Measurements from ENCODE around the gene PLS3.
"Not testable (repeated sequence)": the region's sequence is repeated elsewhere in the genome, so short reads cannot be mapped to it uniquely, and the experiment has no call there.

PLS3 gene

DNA sequence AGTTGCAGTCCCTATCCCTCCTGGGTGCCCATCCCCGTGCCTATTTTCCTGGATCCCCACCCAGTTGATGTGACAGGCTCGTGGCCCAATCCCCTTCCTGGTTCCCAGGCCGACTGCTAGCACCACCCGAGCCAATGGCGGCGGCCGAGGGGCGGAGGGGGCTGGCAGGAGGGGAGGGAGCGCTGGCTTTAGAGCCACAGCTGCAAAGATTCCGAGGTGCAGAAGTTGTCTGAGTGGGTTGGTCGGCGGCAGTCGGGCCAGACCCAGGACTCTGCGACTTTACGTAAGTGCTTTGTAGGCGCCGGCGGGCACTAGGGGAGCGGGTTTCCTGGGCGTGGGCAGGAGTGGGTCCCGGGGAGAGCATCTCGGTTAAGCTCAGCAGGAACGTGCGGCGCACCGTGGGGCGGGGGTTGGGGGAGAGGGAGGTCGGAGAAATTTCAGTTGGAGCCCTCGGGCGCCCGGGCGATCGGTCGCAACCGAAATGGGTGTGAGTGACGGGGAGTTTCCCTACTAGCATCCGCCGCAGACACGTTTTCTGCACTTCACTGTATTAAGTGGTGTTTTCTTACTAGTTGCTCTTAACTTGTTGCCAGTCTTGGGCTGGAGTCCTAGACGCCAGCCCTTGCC is at the start of gene PLS3:
PLS3 (plus strand) TSS at position 197 of the 627 bp plus-strand sequence. CDS start 49,077 bp downstream, outside the sequence.
- FAIRE-seq: no peak
- peak; percentile 1 for DNase-seq (ENCODE audit: insufficient read length, low spot score)

DNA sequence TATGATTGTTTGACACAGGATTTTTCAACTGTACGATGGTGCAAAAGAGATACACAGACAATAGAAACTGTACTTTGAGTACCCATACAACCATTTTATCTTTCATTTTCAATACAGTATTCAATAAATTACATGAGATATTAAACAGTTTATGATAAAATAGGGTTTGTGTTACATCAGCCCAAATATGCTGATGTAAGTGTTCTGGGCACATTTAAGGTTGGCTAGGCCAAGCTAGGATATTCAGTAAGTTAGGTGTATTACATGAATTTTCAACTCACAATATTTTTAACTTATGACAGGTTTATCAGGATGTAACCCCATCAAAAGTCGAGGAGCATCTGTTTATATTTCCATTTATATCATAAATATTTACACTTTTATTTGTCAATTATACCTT is 42.9 kb upstream of the PLS3 start:
- DNase-seq (ENCODE audit: insufficient read length, low spot score) (no peak), FAIRE-seq (no peak)

GRCh38 chrX:115521741-115522140 is 39.2 kb upstream of the PLS3 start:
- DNase-seq (ENCODE audit: insufficient read length, low spot score): no peak
- no peak for FAIRE-seq

DNA sequence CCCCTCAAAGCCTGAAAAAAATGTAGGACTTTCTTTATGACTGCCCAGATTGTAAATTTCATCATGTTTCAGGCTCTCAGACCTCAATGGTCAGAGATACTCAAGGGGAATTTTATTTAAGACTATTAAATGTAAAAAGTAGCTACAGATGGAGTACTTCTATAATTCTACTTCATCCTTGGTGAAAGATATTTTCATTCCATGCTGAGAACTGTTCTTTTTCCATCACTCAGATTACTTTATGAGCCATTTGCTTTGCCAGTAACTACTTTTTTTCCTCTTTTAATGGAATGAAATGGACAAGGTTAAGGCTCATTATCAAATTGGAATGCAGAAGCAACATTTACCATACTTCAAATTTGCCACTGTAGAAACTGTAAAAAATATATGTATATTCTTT is 38.0 kb upstream of the PLS3 start:
- FAIRE-seq (peak; percentile 45), DNase-seq (ENCODE audit: insufficient read length, low spot score) (no peak)

DNA sequence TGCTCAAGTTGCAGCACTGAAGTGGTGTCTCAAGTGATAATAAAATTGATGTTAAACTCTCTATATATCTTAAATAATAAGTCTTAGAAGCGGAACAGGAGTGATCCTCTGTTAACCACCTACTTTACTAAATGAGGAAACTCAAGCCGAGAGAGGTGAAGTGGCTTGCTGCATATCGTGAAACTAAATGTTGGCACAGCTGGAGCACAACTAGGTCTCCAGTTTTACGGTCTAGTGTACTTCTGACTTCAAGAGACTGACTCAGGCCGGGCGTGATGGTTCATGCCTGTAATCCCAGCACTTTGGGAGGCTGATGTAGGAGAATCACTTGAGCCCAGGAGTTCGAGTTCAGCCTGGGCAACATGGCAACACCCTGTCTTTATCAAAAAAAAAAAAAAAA is 35.5 kb upstream of the PLS3 start:
- FAIRE-seq (no peak), DNase-seq (ENCODE audit: insufficient read length, low spot score) (no peak)

DNA sequence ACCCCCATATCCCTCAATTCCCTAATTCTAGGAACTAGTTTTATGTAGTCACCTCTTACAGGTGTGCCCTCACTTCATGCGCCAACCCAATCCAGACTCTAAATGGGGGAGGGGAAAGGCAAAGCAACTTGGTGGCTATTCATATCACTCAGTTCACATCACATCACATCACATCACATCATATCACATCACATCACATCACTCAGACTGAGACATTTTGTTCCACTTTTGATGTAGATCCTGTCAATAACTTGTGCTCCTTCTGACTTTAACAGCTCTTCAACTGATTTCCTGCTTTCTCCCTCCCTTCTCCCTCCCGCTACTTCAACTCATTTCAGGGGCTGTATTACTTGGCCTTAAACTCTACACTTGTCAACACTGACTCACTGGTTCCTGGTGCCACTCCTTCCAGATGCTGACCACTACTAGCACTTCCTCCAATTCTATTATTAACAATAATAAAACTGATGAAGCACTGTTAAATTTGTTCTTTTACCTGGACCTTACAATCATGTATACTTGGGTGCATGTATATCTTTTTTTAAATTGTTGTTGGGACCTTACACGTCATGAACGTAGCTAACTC is 29.1 kb upstream of the PLS3 start:
- DNase-seq (ENCODE audit: insufficient read length, low spot score): no peak
- FAIRE-seq: no peak

DNA sequence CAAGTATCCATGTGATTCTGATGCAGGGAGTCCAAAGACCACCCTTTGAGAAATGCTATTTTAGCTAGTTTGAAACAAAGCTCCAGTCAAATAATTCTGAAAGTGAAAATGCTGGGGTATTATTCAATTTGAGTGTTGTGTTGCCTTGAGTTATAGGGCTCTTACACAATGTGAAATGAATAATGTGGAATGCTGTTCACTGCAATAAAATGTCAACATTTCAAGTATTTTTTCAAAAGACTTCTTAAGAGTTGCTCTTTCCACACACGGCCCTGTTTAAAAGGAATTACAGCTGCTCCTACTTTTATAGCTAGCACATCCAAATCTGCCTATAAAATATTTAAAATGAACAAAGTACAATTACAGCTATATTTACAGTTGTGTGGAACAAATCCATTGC is 27.5 kb upstream of the PLS3 start:
- no peak for DNase-seq (ENCODE audit: insufficient read length, low spot score)

DNA sequence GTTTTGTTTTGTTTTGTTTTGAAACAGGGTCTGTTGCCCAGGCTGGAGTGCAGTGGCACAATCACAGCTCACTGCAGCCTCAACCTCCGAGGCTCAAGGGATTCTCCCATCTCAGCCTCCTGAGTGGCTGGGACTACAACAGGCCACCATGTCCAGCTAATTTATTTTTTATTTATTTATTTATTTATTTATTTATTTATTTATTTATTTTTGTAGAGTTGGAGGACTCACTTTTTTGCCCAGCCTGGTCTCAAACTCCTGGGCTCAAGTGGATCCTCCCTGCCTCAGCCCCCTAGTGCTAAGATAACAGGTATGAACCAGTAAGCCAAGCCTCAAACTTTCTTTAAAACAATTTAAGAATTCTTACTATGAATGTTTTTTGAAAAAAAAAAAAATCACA is 26.6 kb upstream of the PLS3 start:
- no peak for DNase-seq (ENCODE audit: insufficient read length, low spot score)
- FAIRE-seq: no peak

More for the DNA sequence above, 27.5 kb upstream of the PLS3 start:
- no peak for FAIRE-seq

DNA sequence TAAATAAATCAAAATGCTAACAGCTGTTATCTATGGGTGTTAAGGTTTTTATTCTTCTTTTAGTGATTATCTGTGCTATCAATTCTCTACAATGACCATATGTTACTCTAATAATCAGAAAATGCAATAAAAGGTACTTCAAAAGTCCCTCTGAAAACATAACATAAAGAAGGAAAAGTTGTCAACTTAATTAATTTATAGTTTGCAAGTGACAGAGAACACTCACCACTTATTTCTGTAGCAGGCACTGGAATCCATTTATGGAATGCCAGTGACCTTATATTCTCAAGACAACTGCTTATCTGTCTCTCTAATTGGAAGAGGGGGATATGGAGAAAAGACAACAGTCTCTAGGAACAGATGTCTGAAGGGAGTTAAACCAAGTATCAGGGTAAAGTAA is 25.6 kb upstream of the PLS3 start:
- no peak for DNase-seq (ENCODE audit: insufficient read length, low spot score)
- FAIRE-seq: no peak

DNA sequence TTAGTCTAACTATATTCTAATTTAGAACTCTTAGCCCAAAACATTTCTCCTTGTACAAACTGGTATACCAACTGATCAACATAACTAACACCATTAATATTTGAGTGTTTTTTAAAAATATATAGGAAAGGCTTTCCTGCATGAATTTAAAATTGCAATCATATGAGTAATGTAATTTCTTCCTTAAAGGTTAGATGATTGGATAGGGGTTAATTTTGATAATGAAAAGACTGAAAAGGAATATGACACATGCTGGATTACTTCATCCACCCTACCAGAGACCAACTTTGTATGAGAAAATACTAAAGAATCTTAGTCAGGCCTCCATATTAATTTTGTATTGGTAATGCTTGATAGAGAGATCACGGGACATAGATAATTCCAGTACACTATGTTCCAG is 25.1 kb upstream of the PLS3 start:
- no peak for DNase-seq (ENCODE audit: insufficient read length, low spot score)

GRCh38 chrX:115539841-115540240 is 21.1 kb upstream of the PLS3 start:
- no peak for FAIRE-seq

More for the DNA sequence above, 25.1 kb upstream of the PLS3 start:
- no peak for FAIRE-seq

GRCh38 chrX:115541045-115541444 is 19.9 kb upstream of the PLS3 start:
- not testable (repeated sequence) for FAIRE-seq; DNase-seq (ENCODE audit: insufficient read length, low spot score)

More at GRCh38 chrX:115539841-115540240, 21.1 kb upstream of the PLS3 start:
- DNase-seq (ENCODE audit: insufficient read length, low spot score): no peak

DNA sequence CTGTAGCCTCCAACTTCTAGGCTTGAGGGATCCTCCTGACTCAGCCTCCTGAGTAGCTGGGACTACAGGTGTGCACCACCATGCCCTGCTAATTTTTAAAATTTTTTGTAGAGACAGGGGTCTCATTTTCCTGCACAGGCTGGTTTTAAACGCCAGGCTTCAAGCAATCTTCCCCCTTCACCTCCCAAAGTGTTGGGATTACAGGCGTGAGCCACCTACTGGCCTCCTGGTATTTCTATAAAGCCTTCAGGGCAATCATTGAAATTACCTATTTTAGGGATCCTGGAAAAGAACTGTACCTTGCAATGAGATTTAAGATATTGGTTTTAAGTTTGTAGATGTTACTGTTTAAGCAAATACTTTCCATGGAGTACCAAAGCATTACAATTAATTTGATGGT is 13.5 kb upstream of the PLS3 start:
- DNase-seq (ENCODE audit: insufficient read length, low spot score): no peak

GRCh38 chrX:115549008-115549407 is 12.0 kb upstream of the PLS3 start:
- FAIRE-seq (no peak), DNase-seq (ENCODE audit: insufficient read length, low spot score) (no peak)

More for the DNA sequence above, 13.5 kb upstream of the PLS3 start:
- FAIRE-seq: no peak

GRCh38 chrX:115553171-115553570 is 7.8 kb upstream of the PLS3 start:
- FAIRE-seq (peak; percentile 28), DNase-seq (ENCODE audit: insufficient read length, low spot score) (no peak)

- FAIRE-seq: no peak
- no peak for DNase-seq (ENCODE audit: insufficient read length, low spot score)
Measured at GRCh38 chrX:115559672-115560071, 1.3 kb upstream of the PLS3 start.

GRCh38 chrX:115560211-115560977 is 580 bp upstream of the PLS3 start:
- FAIRE-seq: no peak
- no peak for DNase-seq (ENCODE audit: insufficient read length, low spot score)

DNA sequence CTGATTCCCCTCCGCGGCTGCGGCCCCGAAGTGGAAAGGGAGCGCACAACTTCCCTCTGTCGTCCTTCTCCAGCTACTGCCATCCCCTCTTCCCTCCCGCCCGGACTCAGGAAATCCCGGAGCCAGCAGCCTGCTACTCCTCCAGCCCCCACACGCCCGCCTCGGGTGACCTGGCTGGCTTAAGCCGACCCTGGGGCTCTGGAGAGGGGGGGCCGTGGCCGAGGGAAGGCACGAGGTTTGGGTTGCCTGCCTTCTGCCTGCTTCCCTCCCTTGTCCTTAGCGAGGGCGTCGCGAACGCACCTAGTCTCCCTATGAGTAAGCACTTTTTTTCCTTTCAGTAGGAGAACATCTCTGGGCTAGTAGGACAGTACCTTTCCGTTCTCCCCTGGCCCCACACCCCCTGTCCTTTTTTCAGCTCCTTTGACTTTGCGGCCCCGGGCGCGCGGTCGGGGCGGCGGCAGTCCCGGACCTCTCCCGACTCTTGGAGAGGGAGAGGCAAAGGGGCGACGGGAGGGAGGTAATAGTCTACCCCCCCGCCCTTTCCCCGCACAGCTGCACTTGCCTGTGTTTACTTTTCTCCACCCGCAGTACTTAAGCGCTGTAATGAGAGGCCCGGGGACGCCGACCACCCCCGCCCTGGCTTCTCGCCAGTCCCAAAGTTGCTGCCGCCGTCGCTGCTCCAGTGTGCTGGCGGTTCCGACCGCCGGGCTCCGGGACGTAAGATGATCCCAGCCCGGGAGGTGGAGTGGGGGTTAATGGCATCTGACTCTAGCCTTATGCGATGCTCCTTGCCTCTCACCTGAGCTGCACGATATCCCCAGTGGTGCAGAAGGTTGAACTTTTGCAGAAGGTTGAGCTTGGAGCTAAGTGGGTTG is 868 bp downstream of the PLS3 start:
- DNase-seq (ENCODE audit: insufficient read length, low spot score) (peak; percentile 1), FAIRE-seq (no peak)

DNA sequence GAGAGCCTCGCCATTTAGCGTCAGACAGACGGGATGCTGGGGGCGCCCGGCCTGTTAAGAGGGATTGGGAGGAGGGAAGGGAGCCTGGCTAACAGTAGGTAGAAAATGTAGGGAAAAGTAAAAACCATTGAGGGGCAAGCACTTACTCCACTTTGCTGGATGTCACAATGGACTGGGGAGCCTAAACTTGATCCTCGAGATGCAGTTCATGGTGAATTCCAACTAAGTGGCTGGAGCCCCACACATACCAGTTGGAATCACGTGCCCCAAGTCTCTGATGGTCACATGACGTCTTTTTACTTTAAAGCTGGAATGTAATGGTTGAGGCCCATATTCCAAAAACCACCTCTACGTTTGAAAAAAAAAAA is 1.5 kb downstream of the PLS3 start:
- FAIRE-seq: no peak
- no peak for DNase-seq (ENCODE audit: insufficient read length, low spot score)

- FAIRE-seq (no peak), DNase-seq (ENCODE audit: insufficient read length, low spot score) (no peak)
Measured at GRCh38 chrX:115563633-115564162, 2.7 kb downstream of the PLS3 start.

- FAIRE-seq: no peak
- DNase-seq (ENCODE audit: insufficient read length, low spot score): no peak
Measured at GRCh38 chrX:115564243-115564642, 3.3 kb downstream of the PLS3 start.

All from GM19239 (cell line).